HL-60 (cell line): ENCODE results near the gene DHX30.

ENCODE experiments used
- GABPA ChIP-seq: IDR thresholded peaks from 2 replicates; pipeline ENCODE4 v1.6.1; 2012; ENCODE audit warnings: low read depth
- POLR2AphosphoS5 ChIP-seq: IDR thresholded peaks from 2 replicates; pipeline ENCODE4 v1.6.1; 2012; ENCODE audit warnings: low read depth
- SPI1 ChIP-seq: IDR thresholded peaks from 2 replicates; pipeline ENCODE4 v1.6.1; 2012; ENCODE audit warnings: low read depth, mild to moderate bottlenecking, borderline replicate concordance
- TF ChIP-seq, protein P1 (sequence below): IDR thresholded peaks from one replicate; pipeline ENCODE4 v1.5.1; 2011; ENCODE audit warnings: low read length, control low read depth, inconsistent platforms; ENCODE audit not compliant: insufficient read depth

DNA sequence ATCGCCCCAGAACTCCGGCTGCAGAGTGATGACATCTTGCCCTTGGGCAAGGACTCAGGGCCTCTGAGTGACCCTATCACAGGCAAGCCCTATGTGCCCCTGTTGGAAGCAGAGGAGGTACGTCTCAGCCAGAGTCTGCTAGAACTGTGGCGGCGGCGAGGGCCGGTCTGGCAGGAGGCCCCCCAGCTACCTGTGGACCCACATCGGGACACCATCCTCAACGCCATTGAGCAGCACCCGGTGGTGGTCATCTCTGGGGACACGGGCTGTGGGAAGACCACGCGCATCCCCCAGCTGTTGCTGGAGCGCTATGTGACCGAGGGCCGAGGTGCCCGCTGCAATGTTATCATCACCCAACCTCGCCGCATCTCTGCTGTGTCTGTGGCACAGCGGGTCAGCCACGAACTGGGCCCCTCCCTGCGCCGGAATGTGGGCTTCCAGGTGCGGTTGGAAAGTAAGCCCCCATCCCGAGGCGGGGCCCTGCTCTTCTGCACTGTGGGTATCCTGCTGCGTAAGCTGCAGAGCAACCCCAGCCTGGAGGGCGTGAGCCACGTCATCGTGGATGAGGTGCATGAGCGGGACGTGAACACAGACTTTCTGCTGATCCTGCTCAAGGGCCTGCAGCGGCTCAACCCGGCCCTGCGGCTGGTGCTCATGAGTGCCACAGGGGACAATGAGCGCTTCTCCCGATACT is 43.4 kb downstream of the DHX30 start:
- TF ChIP-seq, protein P1, sequence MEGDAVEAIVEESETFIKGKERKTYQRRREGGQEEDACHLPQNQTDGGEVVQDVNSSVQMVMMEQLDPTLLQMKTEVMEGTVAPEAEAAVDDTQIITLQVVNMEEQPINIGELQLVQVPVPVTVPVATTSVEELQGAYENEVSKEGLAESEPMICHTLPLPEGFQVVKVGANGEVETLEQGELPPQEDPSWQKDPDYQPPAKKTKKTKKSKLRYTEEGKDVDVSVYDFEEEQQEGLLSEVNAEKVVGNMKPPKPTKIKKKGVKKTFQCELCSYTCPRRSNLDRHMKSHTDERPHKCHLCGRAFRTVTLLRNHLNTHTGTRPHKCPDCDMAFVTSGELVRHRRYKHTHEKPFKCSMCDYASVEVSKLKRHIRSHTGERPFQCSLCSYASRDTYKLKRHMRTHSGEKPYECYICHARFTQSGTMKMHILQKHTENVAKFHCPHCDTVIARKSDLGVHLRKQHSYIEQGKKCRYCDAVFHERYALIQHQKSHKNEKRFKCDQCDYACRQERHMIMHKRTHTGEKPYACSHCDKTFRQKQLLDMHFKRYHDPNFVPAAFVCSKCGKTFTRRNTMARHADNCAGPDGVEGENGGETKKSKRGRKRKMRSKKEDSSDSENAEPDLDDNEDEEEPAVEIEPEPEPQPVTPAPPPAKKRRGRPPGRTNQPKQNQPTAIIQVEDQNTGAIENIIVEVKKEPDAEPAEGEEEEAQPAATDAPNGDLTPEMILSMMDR: no peak
- no peak for TF ChIP-seq GABPA
- no peak for TF ChIP-seq SPI1
- no peak; the same call in 1 of the 2 replicates for TF ChIP-seq POLR2AphosphoS5
